ENCODE measurements around the gene UCN2.

GRCh38 chr3:48546203-48546829 is 17.3 kb downstream of the UCN2 start:
- TF ChIP-seq EZH2 (IDR thresholded peaks at IDR 0.05; ENCODE audit: borderline replicate concordance, low read depth, low read length, severe bottlenecking) (no peak), CTCF (IDR thresholded peaks at IDR 0.05; ENCODE audit: extremely low read depth in 1 of 2, insufficient read depth in 1 of 2, low read depth in 1 of 2, low read length in 2 of 2) (no peak), POLR2AphosphoS5 (IDR thresholded peaks at IDR 0.05; ENCODE audit: insufficient read depth, low read depth, low read length) (no peak), GATA2 (IDR thresholded peaks at IDR 0.05; ENCODE audit: insufficient read depth, insufficient read length, low read depth, low read length) (no peak), JUN (IDR thresholded peaks at IDR 0.05; ENCODE audit: borderline replicate concordance, insufficient read depth, insufficient read length, low read depth) (no peak), POLR2A (IDR thresholded peaks at IDR 0.05; ENCODE audit: low read depth, low read length) (no peak), MAX (IDR thresholded peaks at IDR 0.05; ENCODE audit: insufficient read depth, insufficient read length) (peak; percentile 65), FOS (IDR thresholded peaks at IDR 0.05; ENCODE audit: borderline replicate concordance, insufficient read depth, low read length) (no peak)
